ENCODE data around the gene CTIF.
"Not testable (repeated sequence)": the region's sequence is repeated elsewhere in the genome, so short reads cannot be mapped to it uniquely, and the experiment has no call there.

CTIF gene

GRCh38 chr18:48706731-48707130, 167.9 kb downstream of the CTIF start:
- DNase-seq (ENCODE audit: low read depth in 2 of 2): no peak

- DNase-seq (ENCODE audit: low read depth in 2 of 2): no peak
Measured at GRCh38 chr18:48707636-48708296, 168.9 kb downstream of the CTIF start.

- DNase-seq (ENCODE audit: low read depth in 2 of 2): no peak
Measured at GRCh38 chr18:48708807-48709206, 170.0 kb downstream of the CTIF start.

- DNase-seq (ENCODE audit: low read depth in 2 of 2): no peak
Measured at GRCh38 chr18:48709371-48710062, 170.7 kb downstream of the CTIF start.

GRCh38 chr18:48711651-48712486, 173.0 kb downstream of the CTIF start:
- no peak for DNase-seq (ENCODE audit: low read depth in 2 of 2)

GRCh38 chr18:48713309-48713708, 174.5 kb downstream of the CTIF start:
- no peak for DNase-seq (ENCODE audit: low read depth in 2 of 2)

- no peak for DNase-seq (ENCODE audit: low read depth in 2 of 2)
Measured at GRCh38 chr18:48714873-48715272, 176.0 kb downstream of the CTIF start.

GRCh38 chr18:48715711-48716361, 177.0 kb downstream of the CTIF start:
- DNase-seq (ENCODE audit: low read depth in 2 of 2): no peak

GRCh38 chr18:48717227-48717626, 178.4 kb downstream of the CTIF start:
- DNase-seq (ENCODE audit: low read depth in 2 of 2): not testable (repeated sequence)

GRCh38 chr18:48718251-48718959, 179.6 kb downstream of the CTIF start:
- DNase-seq (ENCODE audit: low read depth in 2 of 2): no peak

- DNase-seq (ENCODE audit: low read depth in 2 of 2): no peak
Measured at GRCh38 chr18:48719388-48719787, 180.6 kb downstream of the CTIF start.

GRCh38 chr18:48719974-48720654, 181.3 kb downstream of the CTIF start:
- DNase-seq (ENCODE audit: low read depth in 2 of 2): no peak

- no peak for DNase-seq (ENCODE audit: low read depth in 2 of 2)
Measured at GRCh38 chr18:48720655-48721025, 181.8 kb downstream of the CTIF start.

GRCh38 chr18:48721312-48721711, 182.5 kb downstream of the CTIF start:
- no peak for DNase-seq (ENCODE audit: low read depth in 2 of 2)

GRCh38 chr18:48723016-48723415, 184.2 kb downstream of the CTIF start:
- DNase-seq (ENCODE audit: low read depth in 2 of 2): no peak

GRCh38 chr18:48723837-48724236, 185.0 kb downstream of the CTIF start:
- DNase-seq (ENCODE audit: low read depth in 2 of 2): no peak

- no peak for DNase-seq (ENCODE audit: low read depth in 2 of 2)
Measured at GRCh38 chr18:48724442-48724841, 185.6 kb downstream of the CTIF start.

- DNase-seq (ENCODE audit: low read depth in 2 of 2): no peak
Measured at GRCh38 chr18:48724939-48725338, 186.1 kb downstream of the CTIF start.

GRCh38 chr18:48725562-48725961, 186.7 kb downstream of the CTIF start:
- no peak for DNase-seq (ENCODE audit: low read depth in 2 of 2)

GRCh38 chr18:48727681-48728080, 188.8 kb downstream of the CTIF start:
- DNase-seq (ENCODE audit: low read depth in 2 of 2): no peak
